Measurements from ENCODE around the gene B3GAT1.

DNA sequence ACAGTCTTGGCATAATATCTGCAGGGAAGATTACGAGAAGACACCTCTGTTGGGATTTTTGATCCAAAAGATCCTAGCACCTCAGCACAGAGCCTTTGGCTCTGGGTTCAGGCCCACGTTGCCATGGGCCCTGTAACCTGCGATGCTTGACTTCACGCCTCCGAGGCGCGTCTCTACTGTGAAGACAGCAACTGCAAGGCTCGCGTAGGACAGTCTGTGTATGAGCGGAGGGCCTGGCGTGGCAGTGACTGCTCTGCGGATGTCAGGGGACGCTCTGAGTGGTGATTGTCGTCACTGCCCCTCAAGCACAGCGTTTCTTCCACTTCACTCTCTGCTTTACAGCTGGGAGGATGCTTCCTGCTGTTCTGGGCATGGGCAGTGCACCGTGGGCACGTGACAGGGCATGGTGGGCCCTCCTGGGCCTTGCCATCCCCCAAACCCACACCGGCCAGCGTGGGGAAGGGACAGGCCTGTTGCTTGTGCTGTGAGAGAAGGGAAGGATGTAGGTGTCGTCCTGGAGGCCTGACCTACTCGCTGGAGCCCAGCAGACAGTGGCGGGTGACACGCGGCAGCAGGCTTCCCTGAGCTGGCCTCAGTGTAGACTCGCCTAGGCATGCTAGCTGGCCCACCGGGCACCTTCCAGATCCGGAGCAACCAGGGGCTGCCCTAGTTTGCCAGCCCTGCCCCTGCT lies 53.7 kb downstream of the B3GAT1 start:
- TF ChIP-seq, protein P1, sequence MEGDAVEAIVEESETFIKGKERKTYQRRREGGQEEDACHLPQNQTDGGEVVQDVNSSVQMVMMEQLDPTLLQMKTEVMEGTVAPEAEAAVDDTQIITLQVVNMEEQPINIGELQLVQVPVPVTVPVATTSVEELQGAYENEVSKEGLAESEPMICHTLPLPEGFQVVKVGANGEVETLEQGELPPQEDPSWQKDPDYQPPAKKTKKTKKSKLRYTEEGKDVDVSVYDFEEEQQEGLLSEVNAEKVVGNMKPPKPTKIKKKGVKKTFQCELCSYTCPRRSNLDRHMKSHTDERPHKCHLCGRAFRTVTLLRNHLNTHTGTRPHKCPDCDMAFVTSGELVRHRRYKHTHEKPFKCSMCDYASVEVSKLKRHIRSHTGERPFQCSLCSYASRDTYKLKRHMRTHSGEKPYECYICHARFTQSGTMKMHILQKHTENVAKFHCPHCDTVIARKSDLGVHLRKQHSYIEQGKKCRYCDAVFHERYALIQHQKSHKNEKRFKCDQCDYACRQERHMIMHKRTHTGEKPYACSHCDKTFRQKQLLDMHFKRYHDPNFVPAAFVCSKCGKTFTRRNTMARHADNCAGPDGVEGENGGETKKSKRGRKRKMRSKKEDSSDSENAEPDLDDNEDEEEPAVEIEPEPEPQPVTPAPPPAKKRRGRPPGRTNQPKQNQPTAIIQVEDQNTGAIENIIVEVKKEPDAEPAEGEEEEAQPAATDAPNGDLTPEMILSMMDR (IDR thresholded peaks at IDR 0.05) = no peak
- TF ChIP-seq POLR2A (IDR thresholded peaks at IDR 0.05) = no peak

All from lower leg skin (tissue), 3 donors.